HepG2 (cell line): Measurements from ENCODE around the gene CEP120. TPM values are rescaled to one million over a fixed set of nuclear protein-coding genes. Genes with fewer than 3 reads are reported as not detected.

Experiments used
- ATAC-seq: fragments of 200-7000 bp; cut with Tn5 transposase; 3 replicates; pipeline ENCODE4 v1.9.1; 2020; ENCODE audit warnings: mild to moderate bottlenecking, moderate library complexity
- BruUV-seq: library from RNA; stranded (reverse); fragments of 400-500 nt; replicated peaks from 2 replicates; lab custom pipeline; 2021; lab: Mats Ljungman, UMichigan
- CTCF ChIA-PET: fragments of 300-600 bp; formaldehyde crosslinking; extraction: SDS; loops from one replicate; lab custom pipeline; 2021; ENCODE audit warnings: low total read pairs, inconsistent platforms, low intra/inter-chr PET ratio; lab: Yijun Ruan, JAX
- POLR2A ChIA-PET: fragments of 350-600 bp; sonication (Branson Sonifier 250); formaldehyde crosslinking; loops from one replicate; lab custom pipeline; 2020; ENCODE audit warnings: antibody characterized with exemption, inconsistent platforms; lab: Yijun Ruan, JAX
- DNase-seq: peaks from one replicate; pipeline ENCODE4 v3.0.0-alpha.2; 2015; ENCODE audit warnings: low spot score
- FAIRE-seq: peaks from 3 replicates; lab custom pipeline; 2011; peaks lifted over from hg19 to GRCh38; lab: Jason Lieb, UNC
- H2AFZ ChIP-seq: one replicate; pipeline ENCODE4 v1.6.1; 2011; ENCODE audit warnings: low read length, inconsistent platforms
- H3K27ac ChIP-seq: fragments of 300-600 bp; 3 replicates; pipeline ENCODE4 v1.8.0; 2011; ENCODE audit warnings: mixed run types, mild to moderate bottlenecking, mixed read lengths, low read length, inconsistent platforms; ENCODE audit not compliant: insufficient read depth; ENCODE audit errors: extremely low read length
- H3K27me3 ChIP-seq, 2 experiments: fragments of 200-600 bp in 1 of 2; 2 replicates in 1 of 2; 3 replicates in 1 of 2; pipeline versions ENCODE4 v1.6.0 to v1.8.0; 2011; ENCODE audit warnings: low read length in 2 of 2, mild to moderate bottlenecking in 2 of 2, moderate library complexity in 2 of 2, inconsistent platforms in 1 of 2; ENCODE audit not compliant: insufficient read depth in 2 of 2, control insufficient read depth in 1 of 2
- H3K36me3 ChIP-seq, 2 experiments: fragments of 200-600 bp in 1 of 2; replicated peaks in 1 of 2; 2 replicates in 1 of 2; 3 replicates in 1 of 2; pipeline versions ENCODE4 v1.5.1 to v1.8.0; 2011; ENCODE audit warnings: low read length in 2 of 2, inconsistent platforms in 1 of 2; ENCODE audit not compliant: insufficient read depth in 2 of 2, control insufficient read depth in 1 of 2
- H3K4me1 ChIP-seq: 2 replicates; pipeline ENCODE4 v1.5.1; 2012; ENCODE audit warnings: low read length, inconsistent platforms; ENCODE audit not compliant: insufficient read depth
- H3K4me2 ChIP-seq: 2 replicates; pipeline ENCODE4 v1.6.0; 2011; ENCODE audit warnings: low read depth, low read length, inconsistent platforms
- H3K4me3 ChIP-seq, 3 experiments: fragments of 200-600 bp in 1 of 3; sonication (generic), shearing (Covaris generic) in 1 of 3; replicated peaks in 1 of 3; 2 replicates each; pipeline ENCODE4 v1.5.1; 2011 to 2016; ENCODE audit warnings: low read length in 3 of 3, inconsistent platforms in 2 of 3, low read depth in 2 of 3, mild to moderate bottlenecking in 2 of 3, control low read depth in 1 of 3, mixed read lengths in 1 of 3; ENCODE audit not compliant: insufficient read depth in 1 of 3
- H3K79me2 ChIP-seq: one replicate; pipeline ENCODE4 v1.6.1; 2011; ENCODE audit warnings: low read length, inconsistent platforms; ENCODE audit not compliant: insufficient read depth
- H3K9ac ChIP-seq: 2 replicates; pipeline ENCODE4 v1.6.0; 2011; ENCODE audit warnings: mild to moderate bottlenecking, low read depth, low read length, inconsistent platforms; ENCODE audit not compliant: insufficient read depth
- H3K9me3 ChIP-seq: 2 replicates; pipeline ENCODE4 v1.5.1; 2012; ENCODE audit warnings: mild to moderate bottlenecking, low read length
- H4K20me1 ChIP-seq: 2 replicates; pipeline ENCODE4 v1.6.0; 2011; ENCODE audit warnings: inconsistent platforms, mild to moderate bottlenecking, low read length, moderate library complexity; ENCODE audit not compliant: insufficient read depth
- AKAP8 ChIP-seq: sonication (generic); formaldehyde crosslinking; IDR thresholded peaks from 2 replicates; pipeline ENCODE4 v1.5.1; 2020; ENCODE audit warnings: mild to moderate bottlenecking, missing genetic modification reagents
- FOSL1 ChIP-seq: sonication (generic); formaldehyde crosslinking; IDR thresholded peaks from 2 replicates; pipeline ENCODE4 v1.9.0; 2021; ENCODE audit warnings: missing genetic modification reagents, borderline replicate concordance
- HOXA9 ChIP-seq: sonication (generic); formaldehyde crosslinking; IDR thresholded peaks from 2 replicates; pipeline ENCODE4 v1.8.1; 2022; ENCODE audit warnings: missing genetic modification reagents, mild to moderate bottlenecking, moderate library complexity, borderline replicate concordance
- SETDB1 ChIP-seq: sonication (generic); formaldehyde crosslinking; IDR thresholded peaks from 2 replicates; pipeline ENCODE4 v1.5.1; 2020; ENCODE audit warnings: missing genetic modification reagents, mild to moderate bottlenecking, borderline replicate concordance
- ZC3H4 ChIP-seq: sonication (generic); formaldehyde crosslinking; IDR thresholded peaks from 2 replicates; pipeline ENCODE4 v1.4.0; 2020; ENCODE audit warnings: missing genetic modification reagents, borderline replicate concordance
- ZNF10 ChIP-seq: sonication (generic); formaldehyde crosslinking; IDR thresholded peaks from 2 replicates; pipeline ENCODE4 v1.4.0; 2020; ENCODE audit warnings: mild to moderate bottlenecking, low read depth, missing genetic modification reagents, borderline replicate concordance
- ZNF30 ChIP-seq: sonication (generic); formaldehyde crosslinking; IDR thresholded peaks from 2 replicates; pipeline ENCODE4 v1.5.0; 2020; ENCODE audit warnings: mild to moderate bottlenecking, missing genetic modification reagents
- ZNF616 ChIP-seq: sonication (generic); formaldehyde crosslinking; IDR thresholded peaks from 2 replicates; pipeline ENCODE4 v1.5.0; 2020; ENCODE audit warnings: low read depth, mild to moderate bottlenecking, missing genetic modification reagents
- WGBS: methylation state at CpG from one replicate; pipeline ENCODE4 v1.1.6; 2017; ENCODE audit warnings: low lambda C conversion rate; 5-methylcytosine and 5-hydroxymethylcytosine counted together
- in situ Hi-C: cut with HindIII; loops from 2 replicates; pipeline ENCODE4 v1.10.0; 2017; ENCODE audit warnings: low pct_unique_long_range_greater_than_20kb; ENCODE audit not compliant: extremely low pct_ligation_motif_present
- intact Hi-C: fragments of 100-400 bp; cut with micrococcal nuclease; formaldehyde crosslinking; loops from one replicate; pipeline ENCODE4 v1.10.0; 2022; ENCODE audit not compliant: unreplicated experiment
- polyA plus RNA-seq, 8 experiments: library from polyadenylated mRNA; depleted of rRNA in 3 of 8; stranded (reverse) in 7 of 8; unstranded in 1 of 8; fragments of >200 nt; fragmentation: Illumina TruSeq in 4 of 8; extraction: Trizol in 4 of 8; gene quantifications; 2 replicates each; pipeline versions ENCODE4 v1.2.1 to v1.2.3, GENCODE V29; 2011 to 2016; ENCODE audit warnings: low read depth in 4 of 8, missing spikeins in 1 of 8, mixed read lengths in 1 of 8; ENCODE audit not compliant: insufficient read depth in 1 of 8
- total RNA-seq, 5 experiments: library from RNA; depleted of rRNA; stranded (reverse); fragments of >200 nt; fragmentation: Illumina TruSeq; extraction: Trizol; gene quantifications; 2 replicates each; pipeline ENCODE4 v1.2.3, GENCODE V29; 2016; ENCODE audit warnings: low read depth in 1 of 5
- TF ChIP-seq, protein P1 (sequence below): IDR thresholded peaks from 2 replicates; pipeline ENCODE4 v1.6.1; 2016; ENCODE audit warnings: missing biosample characterization, missing genetic modification reagents, low read depth
- TF ChIP-seq, protein P2 (sequence below): sonication (generic); formaldehyde crosslinking; conservative IDR thresholded peaks from 2 replicates; pipeline ENCODE4 v1.4.0; 2020; ENCODE audit warnings: missing genetic modification reagents
- TF ChIP-seq, protein P3 (sequence below): sonication (generic); formaldehyde crosslinking; IDR thresholded peaks from 2 replicates; pipeline ENCODE4 v1.5.0; 2020; ENCODE audit warnings: missing genetic modification reagents
- TF ChIP-seq, protein P4 (sequence below): IDR thresholded peaks from 2 replicates; pipeline ENCODE4 v1.6.1; 2012; ENCODE audit warnings: low read depth, low read length, improper control_type of control experiment
- TF ChIP-seq, protein P5 (sequence below): sonication (generic); formaldehyde crosslinking; IDR thresholded peaks from 2 replicates; pipeline ENCODE4 v1.4.0; 2020; ENCODE audit warnings: missing genetic modification reagents

Gene CEP120
- total and polyA plus RNA-seq, 2 of the 13 experiments (the other 11 are each of a cell fraction or from before 2014, with no cell fraction given): 8.0 to 14.7 TPM

- H3K27me3 ChIP-seq: no peaks in the 10 kb centered on the region
- H3K79me2 ChIP-seq: no peaks in the 10 kb centered on the region
- intact Hi-C loops: no loop called here
- TF ChIP-seq ZNF30 (CRISPR knock-in tag): no peak
- TF ChIP-seq, protein P1, sequence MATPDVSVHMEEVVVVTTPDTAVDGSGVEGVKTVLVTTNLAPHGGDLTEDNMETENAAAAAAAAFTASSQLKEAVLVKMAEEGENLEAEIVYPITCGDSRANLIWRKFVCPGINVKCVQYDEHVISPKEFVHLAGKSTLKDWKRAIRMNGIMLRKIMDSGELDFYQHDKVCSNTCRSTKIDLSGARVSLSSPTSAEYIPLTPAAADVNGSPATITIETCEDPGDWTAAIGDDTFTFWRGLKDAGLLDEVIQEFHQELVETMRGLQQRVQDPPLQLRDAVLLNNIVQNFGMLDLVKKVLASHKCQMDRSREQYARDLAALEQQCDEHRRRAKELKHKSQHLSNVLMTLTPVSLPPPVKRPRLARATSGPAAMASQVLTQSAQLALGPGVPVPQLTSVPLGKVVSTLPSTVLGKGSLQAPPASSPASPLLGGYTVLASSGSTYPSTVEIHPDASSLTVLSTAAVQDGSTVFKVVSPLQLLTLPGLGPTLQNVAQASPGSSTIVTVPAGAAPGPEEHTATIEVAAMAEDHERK (CRISPR knock-in tag): no peak
- TF ChIP-seq, protein P2, sequence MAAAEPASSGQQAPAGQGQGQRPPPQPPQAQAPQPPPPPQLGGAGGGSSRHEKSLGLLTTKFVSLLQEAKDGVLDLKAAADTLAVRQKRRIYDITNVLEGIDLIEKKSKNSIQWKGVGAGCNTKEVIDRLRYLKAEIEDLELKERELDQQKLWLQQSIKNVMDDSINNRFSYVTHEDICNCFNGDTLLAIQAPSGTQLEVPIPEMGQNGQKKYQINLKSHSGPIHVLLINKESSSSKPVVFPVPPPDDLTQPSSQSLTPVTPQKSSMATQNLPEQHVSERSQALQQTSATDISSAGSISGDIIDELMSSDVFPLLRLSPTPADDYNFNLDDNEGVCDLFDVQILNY (CRISPR knock-in tag): no peak
- TF ChIP-seq SETDB1 (CRISPR knock-in tag): no peak
- TF ChIP-seq AKAP8 (CRISPR knock-in tag): no peak
- no peak for TF ChIP-seq ZNF10 (CRISPR knock-in tag)
- no peak for TF ChIP-seq ZNF616 (CRISPR knock-in tag)
- TF ChIP-seq HOXA9 (CRISPR knock-in tag): no peak
- TF ChIP-seq, protein P3, sequence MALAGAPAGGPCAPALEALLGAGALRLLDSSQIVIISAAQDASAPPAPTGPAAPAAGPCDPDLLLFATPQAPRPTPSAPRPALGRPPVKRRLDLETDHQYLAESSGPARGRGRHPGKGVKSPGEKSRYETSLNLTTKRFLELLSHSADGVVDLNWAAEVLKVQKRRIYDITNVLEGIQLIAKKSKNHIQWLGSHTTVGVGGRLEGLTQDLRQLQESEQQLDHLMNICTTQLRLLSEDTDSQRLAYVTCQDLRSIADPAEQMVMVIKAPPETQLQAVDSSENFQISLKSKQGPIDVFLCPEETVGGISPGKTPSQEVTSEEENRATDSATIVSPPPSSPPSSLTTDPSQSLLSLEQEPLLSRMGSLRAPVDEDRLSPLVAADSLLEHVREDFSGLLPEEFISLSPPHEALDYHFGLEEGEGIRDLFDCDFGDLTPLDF (CRISPR knock-in tag): no peak
- TF ChIP-seq ZC3H4: no peak
- TF ChIP-seq, protein P4, sequence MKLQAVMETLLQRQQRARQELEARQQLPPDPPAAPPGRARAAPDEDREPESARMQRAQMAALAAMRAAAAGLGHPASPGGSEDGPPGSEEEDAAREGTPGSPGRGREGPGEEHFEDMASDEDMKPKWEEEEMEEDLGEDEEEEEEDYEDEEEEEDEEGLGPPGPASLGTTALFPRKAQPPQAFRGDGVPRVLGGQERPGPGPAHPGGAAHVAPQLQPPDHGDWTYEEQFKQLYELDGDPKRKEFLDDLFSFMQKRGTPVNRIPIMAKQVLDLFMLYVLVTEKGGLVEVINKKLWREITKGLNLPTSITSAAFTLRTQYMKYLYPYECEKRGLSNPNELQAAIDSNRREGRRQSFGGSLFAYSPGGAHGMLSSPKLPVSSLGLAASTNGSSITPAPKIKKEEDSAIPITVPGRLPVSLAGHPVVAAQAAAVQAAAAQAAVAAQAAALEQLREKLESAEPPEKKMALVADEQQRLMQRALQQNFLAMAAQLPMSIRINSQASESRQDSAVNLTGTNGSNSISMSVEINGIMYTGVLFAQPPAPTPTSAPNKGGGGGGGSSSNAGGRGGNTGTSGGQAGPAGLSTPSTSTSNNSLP: no peak
- TF ChIP-seq, protein P5, sequence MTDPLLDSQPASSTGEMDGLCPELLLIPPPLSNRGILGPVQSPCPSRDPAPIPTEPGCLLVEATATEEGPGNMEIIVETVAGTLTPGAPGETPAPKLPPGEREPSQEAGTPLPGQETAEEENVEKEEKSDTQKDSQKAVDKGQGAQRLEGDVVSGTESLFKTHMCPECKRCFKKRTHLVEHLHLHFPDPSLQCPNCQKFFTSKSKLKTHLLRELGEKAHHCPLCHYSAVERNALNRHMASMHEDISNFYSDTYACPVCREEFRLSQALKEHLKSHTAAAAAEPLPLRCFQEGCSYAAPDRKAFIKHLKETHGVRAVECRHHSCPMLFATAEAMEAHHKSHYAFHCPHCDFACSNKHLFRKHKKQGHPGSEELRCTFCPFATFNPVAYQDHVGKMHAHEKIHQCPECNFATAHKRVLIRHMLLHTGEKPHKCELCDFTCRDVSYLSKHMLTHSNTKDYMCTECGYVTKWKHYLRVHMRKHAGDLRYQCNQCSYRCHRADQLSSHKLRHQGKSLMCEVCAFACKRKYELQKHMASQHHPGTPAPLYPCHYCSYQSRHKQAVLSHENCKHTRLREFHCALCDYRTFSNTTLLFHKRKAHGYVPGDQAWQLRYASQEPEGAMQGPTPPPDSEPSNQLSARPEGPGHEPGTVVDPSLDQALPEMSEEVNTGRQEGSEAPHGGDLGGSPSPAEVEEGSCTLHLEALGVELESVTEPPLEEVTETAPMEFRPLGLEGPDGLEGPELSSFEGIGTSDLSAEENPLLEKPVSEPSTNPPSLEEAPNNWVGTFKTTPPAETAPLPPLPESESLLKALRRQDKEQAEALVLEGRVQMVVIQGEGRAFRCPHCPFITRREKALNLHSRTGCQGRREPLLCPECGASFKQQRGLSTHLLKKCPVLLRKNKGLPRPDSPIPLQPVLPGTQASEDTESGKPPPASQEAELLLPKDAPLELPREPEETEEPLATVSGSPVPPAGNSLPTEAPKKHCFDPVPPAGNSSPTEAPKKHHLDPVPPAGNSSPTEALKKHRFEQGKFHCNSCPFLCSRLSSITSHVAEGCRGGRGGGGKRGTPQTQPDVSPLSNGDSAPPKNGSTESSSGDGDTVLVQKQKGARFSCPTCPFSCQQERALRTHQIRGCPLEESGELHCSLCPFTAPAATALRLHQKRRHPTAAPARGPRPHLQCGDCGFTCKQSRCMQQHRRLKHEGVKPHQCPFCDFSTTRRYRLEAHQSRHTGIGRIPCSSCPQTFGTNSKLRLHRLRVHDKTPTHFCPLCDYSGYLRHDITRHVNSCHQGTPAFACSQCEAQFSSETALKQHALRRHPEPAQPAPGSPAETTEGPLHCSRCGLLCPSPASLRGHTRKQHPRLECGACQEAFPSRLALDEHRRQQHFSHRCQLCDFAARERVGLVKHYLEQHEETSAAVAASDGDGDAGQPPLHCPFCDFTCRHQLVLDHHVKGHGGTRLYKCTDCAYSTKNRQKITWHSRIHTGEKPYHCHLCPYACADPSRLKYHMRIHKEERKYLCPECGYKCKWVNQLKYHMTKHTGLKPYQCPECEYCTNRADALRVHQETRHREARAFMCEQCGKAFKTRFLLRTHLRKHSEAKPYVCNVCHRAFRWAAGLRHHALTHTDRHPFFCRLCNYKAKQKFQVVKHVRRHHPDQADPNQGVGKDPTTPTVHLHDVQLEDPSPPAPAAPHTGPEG (CRISPR knock-in tag): no peak
- no peak for TF ChIP-seq FOSL1 (CRISPR knock-in tag)
- TF ChIP-seq, all 625 proteins: peak for 0
- Histone ChIP-seq H3K27ac (no peak overlapping the region), H3K36me3 (no peaks in the 10 kb centered on the region), H3K4me3 (no peak overlapping the region), H3K9ac (no peak overlapping the region), H4K20me1 (no peaks in the 10 kb centered on the region), H3K4me1 (no peaks in the 10 kb centered on the region), H3K9me3 (no peaks in the 10 kb centered on the region), H3K4me2 (no peak overlapping the region), H2AFZ (no peak overlapping the region)
- DNase-seq: no peak
- CTCF ChIA-PET: no interaction called here
- no peak for FAIRE-seq
- no TSS peak for BruUV-seq
- WGBS: 58% methylated on average over 2 of the region's 2 CpGs
- in situ Hi-C loops: no loop called here
- POLR2A ChIA-PET: no interaction called here
- ATAC-seq: no peak
Observed at GRCh38 chr5:123340928-123341327, 82.3 kb downstream of the CEP120 start.
